Measurements from ENCODE around the gene CHI3L2. TPM values are rescaled to one million over a fixed set of nuclear protein-coding genes. Genes with fewer than 3 reads are reported as not detected.

Gene CHI3L2
- total and polyA plus RNA-seq, 10 of the 15 experiments (the other 5 are each of a cell fraction or from before 2014, with no cell fraction given) = 37.1 to 508 (median 98.3) TPM

DNA sequence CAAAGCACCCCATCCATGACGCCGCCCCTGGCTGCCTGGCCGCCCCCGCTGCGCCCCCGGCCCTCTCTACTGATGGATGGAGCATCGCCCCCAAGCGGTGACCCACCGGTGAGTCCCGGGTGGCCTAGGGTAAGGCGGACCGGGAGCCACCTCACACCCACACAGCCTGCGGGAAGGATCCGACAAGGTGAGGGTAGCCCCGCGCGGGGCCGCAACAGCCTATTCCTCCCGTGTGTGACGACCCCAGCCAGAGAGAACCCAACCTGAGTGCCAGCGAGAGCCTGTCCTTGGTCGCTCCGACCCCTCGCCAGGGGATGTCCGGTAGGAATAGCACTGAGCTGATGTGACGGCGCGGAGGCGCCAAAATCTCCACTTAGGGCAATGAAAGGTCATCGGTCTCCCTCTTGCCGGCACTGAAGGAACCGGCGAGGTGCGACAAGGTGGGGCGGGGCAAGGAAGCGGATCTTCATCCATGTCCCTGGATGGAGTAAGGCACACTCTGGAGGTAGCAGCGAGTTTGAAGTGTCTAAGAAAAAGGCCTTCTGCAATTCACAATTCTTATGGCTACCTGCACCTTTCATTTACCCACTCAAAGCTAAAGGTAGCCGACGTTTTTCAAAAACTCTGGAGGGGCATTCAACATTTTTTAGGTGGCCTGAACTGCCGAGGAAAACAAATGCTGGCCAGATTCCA lies 43.4 kb downstream of the CHI3L2 start:
- H3K9me3 ChIP-seq (replicated peaks; ENCODE audit: control insufficient read depth, insufficient read depth, low read length) = peaks cover 1% of the 10 kb centered on the region; the same call in 2 of the 3 replicates
- FAIRE-seq (no peak), DNase-seq (ENCODE audit: low read depth, low spot score) (no peak), ATAC-seq (no peak)
- no peaks in the 10 kb centered on the region for H3K36me3 ChIP-seq (ENCODE audit: control insufficient read depth in 2 of 2, insufficient read depth in 2 of 2, low read length in 1 of 2)
- peaks cover 3% of the 10 kb centered on the region in 2 experiments; a peak in 3 of 4 replicates for H3K27me3 ChIP-seq (replicated peaks in 1 of 2; ENCODE audit: control insufficient read depth in 2 of 2, insufficient read depth in 2 of 2, low read length in 1 of 2)
- SMC1A ChIA-PET (ENCODE audit: uncharacterized antibody, unreplicated experiment) = no interaction called here
- BruUV-seq (replicated peaks) = no TSS peak
- H3K27ac ChIP-seq (ENCODE audit: control insufficient read depth, insufficient read depth) = no peak overlapping the region
- POLR2A ChIA-PET = no interaction called here
- H3K79me2 ChIP-seq (ENCODE audit: control insufficient read depth, insufficient read depth, low read length) = no peaks in the 10 kb centered on the region
- H4K20me1 ChIP-seq (ENCODE audit: control insufficient read depth, insufficient read depth) = no peaks in the 10 kb centered on the region
- H2AFZ ChIP-seq (ENCODE audit: control insufficient read depth, low read depth, low read length) = peak overlapping the region; percentile 25; the same call in 1 of the 2 replicates
- RAD21 ChIA-PET (ENCODE audit: unreplicated experiment) = no interaction called here
- H3K4me1 ChIP-seq (ENCODE audit: control insufficient read depth, insufficient read depth, low read length) = peaks cover 4% of the 10 kb centered on the region
- intact Hi-C loops (cut with micrococcal nuclease; ENCODE audit: unreplicated experiment) (no loop called here), in situ Hi-C loops (cut with MboI) (no loop called here)
- WGBS (ENCODE audit: insufficient coverage, insufficient replicate concordance, low lambda C conversion rate, missing lambda C conversion rate) = 38% methylated on average over 40 of the region's 40 CpGs
- H3K4me2 ChIP-seq (ENCODE audit: control insufficient read depth, insufficient read depth) = peak overlapping the region; percentile 22
- no peak for TF ChIP-seq MXI1 (IDR thresholded peaks at IDR 0.05; ENCODE audit: low read depth, low read length)
- TF ChIP-seq STAT3 (IDR thresholded peaks at IDR 0.05; ENCODE audit: low read depth, low read length) = no peak
- TF ChIP-seq PAX5 (IDR thresholded peaks at IDR 0.05; ENCODE audit: borderline replicate concordance, low read depth, low read length) = no peak
- TF ChIP-seq, protein P1, sequence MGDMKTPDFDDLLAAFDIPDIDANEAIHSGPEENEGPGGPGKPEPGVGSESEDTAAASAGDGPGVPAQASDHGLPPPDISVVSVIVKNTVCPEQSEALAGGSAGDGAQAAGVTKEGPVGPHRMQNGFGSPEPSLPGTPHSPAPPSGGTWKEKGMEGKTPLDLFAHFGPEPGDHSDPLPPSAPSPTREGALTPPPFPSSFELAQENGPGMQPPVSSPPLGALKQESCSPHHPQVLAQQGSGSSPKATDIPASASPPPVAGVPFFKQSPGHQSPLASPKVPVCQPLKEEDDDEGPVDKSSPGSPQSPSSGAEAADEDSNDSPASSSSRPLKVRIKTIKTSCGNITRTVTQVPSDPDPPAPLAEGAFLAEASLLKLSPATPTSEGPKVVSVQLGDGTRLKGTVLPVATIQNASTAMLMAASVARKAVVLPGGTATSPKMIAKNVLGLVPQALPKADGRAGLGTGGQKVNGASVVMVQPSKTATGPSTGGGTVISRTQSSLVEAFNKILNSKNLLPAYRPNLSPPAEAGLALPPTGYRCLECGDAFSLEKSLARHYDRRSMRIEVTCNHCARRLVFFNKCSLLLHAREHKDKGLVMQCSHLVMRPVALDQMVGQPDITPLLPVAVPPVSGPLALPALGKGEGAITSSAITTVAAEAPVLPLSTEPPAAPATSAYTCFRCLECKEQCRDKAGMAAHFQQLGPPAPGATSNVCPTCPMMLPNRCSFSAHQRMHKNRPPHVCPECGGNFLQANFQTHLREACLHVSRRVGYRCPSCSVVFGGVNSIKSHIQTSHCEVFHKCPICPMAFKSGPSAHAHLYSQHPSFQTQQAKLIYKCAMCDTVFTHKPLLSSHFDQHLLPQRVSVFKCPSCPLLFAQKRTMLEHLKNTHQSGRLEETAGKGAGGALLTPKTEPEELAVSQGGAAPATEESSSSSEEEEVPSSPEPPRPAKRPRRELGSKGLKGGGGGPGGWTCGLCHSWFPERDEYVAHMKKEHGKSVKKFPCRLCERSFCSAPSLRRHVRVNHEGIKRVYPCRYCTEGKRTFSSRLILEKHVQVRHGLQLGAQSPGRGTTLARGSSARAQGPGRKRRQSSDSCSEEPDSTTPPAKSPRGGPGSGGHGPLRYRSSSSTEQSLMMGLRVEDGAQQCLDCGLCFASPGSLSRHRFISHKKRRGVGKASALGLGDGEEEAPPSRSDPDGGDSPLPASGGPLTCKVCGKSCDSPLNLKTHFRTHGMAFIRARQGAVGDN (IDR thresholded peaks at IDR 0.05) = no peak
- no peak for TF ChIP-seq E4F1 (IDR thresholded peaks at IDR 0.05; ENCODE audit: borderline replicate concordance, partially characterized antibody)
- CTCF ChIA-PET = interaction anchor here (0.6 to 0.7 kb wide), 2 partner anchors 140 to 230 kb away, joined by 3 to 8 read pairs; no protein-coding TSS in a partner anchor
- H3K4me3 ChIP-seq = no peak overlapping the region
- no peak overlapping the region for H3K9ac ChIP-seq (ENCODE audit: control insufficient read depth, insufficient read depth, low read length)

Data from GM12878 (cell line).